Naive thymus-derived CD8-positive, alpha-beta T cell (primary cell): ENCODE results near the gene PCDHB16. TPM values are rescaled to one million over a fixed set of nuclear protein-coding genes. Genes with fewer than 3 reads are reported as not detected.
"Not testable (repeated sequence)": the region's sequence is repeated elsewhere in the genome, so short reads cannot be mapped to it uniquely, and the experiment has no call there.

Experiments used
- ATAC-seq, 2 donors: fragments of 150-1000 bp; cut with Tn5 transposase in 1 of 2; sonication (Bioruptor Pico), chemical (Tn5 transposase) in 1 of 2; 1 replicate in 1 of 2; 2 replicates in 1 of 2; pipeline ENCODE4 v1.10.0; 2021; ENCODE audit warnings: mild to moderate bottlenecking in 2 of 2, moderate library complexity in 2 of 2
- POLR2A ChIA-PET: fragments of 350-600 bp; sonication (Branson Sonifier 250); formaldehyde crosslinking; loops from one replicate; lab custom pipeline; 2021; ENCODE audit warnings: antibody characterized with exemption; lab: Charles Lee
- DNase-seq, 10 donors: peaks; one replicate each; pipeline versions ENCODE4 v3.0.0 to v3.0.0-alpha.2; 2020 to 2022
- H3K27ac Mint-ChIP-seq, 10 donors: one replicate each; pipeline ENCODE4 v1.8.0; 2020 to 2022; ENCODE audit warnings: mild to moderate bottlenecking in 10 of 10, mixed read lengths in 10 of 10, moderate library complexity in 4 of 10, inconsistent platforms in 1 of 10
- H3K27me3 Mint-ChIP-seq, 5 donors: one replicate each; pipeline ENCODE4 v1.8.0; 2021 to 2022; ENCODE audit warnings: mixed read lengths in 5 of 5
- H3K36me3 Mint-ChIP-seq, 3 donors: one replicate each; pipeline ENCODE4 v1.8.0; 2020 to 2022; ENCODE audit warnings: mixed read lengths in 3 of 3, mild to moderate bottlenecking in 2 of 3, inconsistent platforms in 1 of 3
- H3K4me1 Mint-ChIP-seq, 4 donors: one replicate each; pipeline ENCODE4 v1.8.0; 2021 to 2022; ENCODE audit warnings: mixed read lengths in 4 of 4
- H3K4me3 Mint-ChIP-seq, 10 donors: one replicate each; pipeline ENCODE4 v1.8.0; 2020 to 2022; ENCODE audit warnings: mild to moderate bottlenecking in 10 of 10, mixed read lengths in 10 of 10, moderate library complexity in 6 of 10, inconsistent platforms in 1 of 10
- H3K9me3 Mint-ChIP-seq, 9 donors: one replicate each; pipeline ENCODE4 v1.8.0; 2020 to 2022; ENCODE audit warnings: mixed read lengths in 9 of 9, mild to moderate bottlenecking in 3 of 9, inconsistent platforms in 1 of 9, moderate library complexity in 1 of 9
- polyA plus RNA-seq, 3 donors: library from polyadenylated mRNA; unstranded; fragments of 300-500 nt; fragmentation: Illumina TruSeq; gene quantifications; one replicate each; pipeline ENCODE4 v1.2.3, GENCODE V29; 2021
- total RNA-seq, 8 experiments: library from RNA in 2 of 8; stranded (reverse) in 2 of 8; gene quantifications; one replicate each; pipeline ENCODE4 v1.2.3 and lab custom pipeline; 2021 to 2026

The PCDHB16 gene
- total and polyA plus RNA-seq, 5 experiments from 2014 or later, result not detected

GRCh38 chr5:141188682-141189081 lies 6.5 kb downstream of the PCDHB16 start:
- Mint-ChIP-seq H3K4me1 (peaks cover 2 to 11% (median 4%) of the 10 kb centered on the region in 4 donors), H3K36me3 (peaks cover 27 to 53% (median 31%) of the 10 kb centered on the region in 3 donors), H3K9me3 (peaks cover 6 to 71% (median 40%) of the 10 kb centered on the region in 9 donors), H3K27me3 (peaks cover 43 to 82% (median 59%) of the 10 kb centered on the region in 5 donors)
- DNase-seq, H3K4me3 Mint-ChIP-seq, H3K27ac Mint-ChIP-seq, ATAC-seq, POLR2A ChIA-PET: not testable (repeated sequence)

DNA sequence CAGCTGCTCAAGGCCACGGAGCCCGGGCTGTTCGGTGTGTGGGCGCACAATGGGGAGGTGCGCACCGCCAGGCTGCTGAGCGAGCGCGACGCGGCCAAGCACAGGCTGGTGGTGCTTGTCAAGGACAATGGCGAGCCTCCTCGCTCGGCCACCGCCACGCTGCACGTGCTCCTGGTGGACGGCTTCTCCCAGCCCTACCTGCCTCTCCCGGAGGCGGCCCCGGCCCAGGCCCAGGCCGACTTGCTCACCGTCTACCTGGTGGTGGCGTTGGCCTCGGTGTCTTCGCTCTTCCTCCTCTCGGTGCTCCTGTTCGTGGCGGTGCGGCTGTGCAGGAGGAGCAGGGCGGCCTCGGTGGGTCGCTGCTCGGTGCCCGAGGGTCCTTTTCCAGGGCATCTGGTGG lies 6.9 kb downstream of the PCDHB16 start:
- H3K4me3 Mint-ChIP-seq, H3K27ac Mint-ChIP-seq, POLR2A ChIA-PET, ATAC-seq, DNase-seq: not testable (repeated sequence)
- Mint-ChIP-seq H3K9me3 (peaks cover 6 to 70% (median 40%) of the 10 kb centered on the region in 9 donors), H3K4me1 (peaks cover 2 to 11% (median 4%) of the 10 kb centered on the region in 4 donors), H3K36me3 (peaks cover 27 to 53% (median 31%) of the 10 kb centered on the region in 3 donors), H3K27me3 (peaks cover 43 to 84% (median 59%) of the 10 kb centered on the region in 5 donors)

DNA sequence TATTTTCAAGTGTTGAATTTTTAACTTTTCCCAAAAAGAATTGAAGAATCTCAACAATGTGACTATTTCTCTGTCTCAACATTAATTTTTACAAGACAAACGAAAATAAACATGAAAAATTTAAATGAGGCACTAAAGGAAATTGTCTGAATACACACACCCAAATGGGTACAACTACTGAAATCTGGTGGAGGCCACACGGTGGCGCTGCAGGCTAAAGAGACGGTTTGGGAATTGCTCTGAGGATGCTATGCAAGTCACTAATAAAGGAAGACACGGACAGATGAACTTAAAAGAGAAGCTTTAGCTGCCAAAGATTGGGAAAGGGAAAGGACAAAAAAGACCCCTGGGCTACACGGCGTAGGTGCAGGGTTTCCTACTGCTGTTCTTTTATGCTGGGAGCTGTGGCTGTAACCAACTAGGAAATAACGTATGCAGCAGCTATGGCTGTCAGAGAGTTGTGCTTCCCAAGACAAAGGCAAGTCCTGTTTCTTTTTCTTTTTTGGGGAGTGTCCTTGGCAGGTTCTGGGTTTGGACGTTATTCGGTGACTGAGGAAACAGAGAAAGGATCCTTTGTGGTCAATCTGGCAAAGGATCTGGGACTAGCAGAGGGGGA lies 10.0 kb downstream of the PCDHB16 start, which contains the start of gene PCDHB10:
Gene PCDHB10 (plus strand): TSS at position 244 of the 616 bp plus-strand sequence. CDS start 200 bp downstream, at position 444.
- POLR2A ChIA-PET, result no interaction called here
- H3K36me3 Mint-ChIP-seq, result peaks cover 23 to 54% (median 26%) of the 10 kb centered on the region in 3 donors
- H3K9me3 Mint-ChIP-seq, result peaks cover 6 to 82% (median 40%) of the 10 kb centered on the region in 9 donors
- H3K27ac Mint-ChIP-seq, result no peak within 1 kb of the TSS
- peaks cover 29 to 68% (median 45%) of the 10 kb centered on the region in 5 donors for H3K27me3 Mint-ChIP-seq
- no peak for ATAC-seq
- H3K4me1 Mint-ChIP-seq, result peaks cover 0 to 5% (median under 1%) of the 10 kb centered on the region in 4 donors
- DNase-seq, result no peak
- H3K4me3 Mint-ChIP-seq, result no peak within 1 kb of the TSS

DNA sequence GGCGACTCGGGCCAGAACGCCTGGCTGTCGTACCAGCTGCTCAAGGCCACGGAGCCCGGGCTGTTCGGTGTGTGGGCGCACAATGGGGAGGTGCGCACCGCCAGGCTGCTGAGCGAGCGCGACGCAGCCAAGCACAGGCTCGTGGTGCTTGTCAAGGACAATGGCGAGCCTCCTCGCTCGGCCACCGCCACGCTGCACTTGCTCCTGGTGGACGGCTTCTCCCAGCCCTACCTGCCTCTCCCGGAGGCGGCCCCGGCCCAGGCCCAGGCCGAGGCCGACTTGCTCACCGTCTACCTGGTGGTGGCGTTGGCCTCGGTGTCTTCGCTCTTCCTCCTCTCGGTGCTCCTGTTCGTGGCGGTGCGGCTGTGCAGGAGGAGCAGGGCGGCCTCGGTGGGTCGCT lies 12.1 kb downstream of the PCDHB16 start:
- H3K4me1 Mint-ChIP-seq, DNase-seq, ATAC-seq, H3K27ac Mint-ChIP-seq, H3K4me3 Mint-ChIP-seq, POLR2A ChIA-PET: not testable (repeated sequence)
- Mint-ChIP-seq H3K27me3 (peaks cover 26 to 75% (median 41%) of the 10 kb centered on the region in 5 donors), H3K9me3 (peaks cover 7 to 88% (median 56%) of the 10 kb centered on the region in 9 donors), H3K36me3 (peaks cover 18 to 63% (median 22%) of the 10 kb centered on the region in 3 donors)

GRCh38 chr5:141196363-141196762 lies 14.2 kb downstream of the PCDHB16 start:
- Mint-ChIP-seq H3K36me3 (peaks cover 15 to 76% (median 18%) of the 10 kb centered on the region in 3 donors), H3K4me1 (no peaks in the 10 kb centered on the region), H3K9me3 (peaks cover 7 to 87% (median 64%) of the 10 kb centered on the region in 9 donors), H3K27ac (no peak overlapping the region), H3K4me3 (no peak overlapping the region), H3K27me3 (peaks cover 26 to 75% (median 54%) of the 10 kb centered on the region in 5 donors)
- no peak for ATAC-seq
- POLR2A ChIA-PET, result no interaction called here
- DNase-seq, result no peak

GRCh38 chr5:141199359-141200235 lies 17.4 kb downstream of the PCDHB16 start, which contains the start of gene PCDHB11:
PCDHB11 (plus strand) TSS chr5:141199627; CDS start chr5:141199775, 148 bp downstream.
- POLR2A ChIA-PET, result no interaction called here
- Mint-ChIP-seq H3K4me3 (no peak within 1 kb of the TSS), H3K36me3 (peaks cover 5 to 54% (median 9%) of the 10 kb centered on the region in 3 donors)

DNA sequence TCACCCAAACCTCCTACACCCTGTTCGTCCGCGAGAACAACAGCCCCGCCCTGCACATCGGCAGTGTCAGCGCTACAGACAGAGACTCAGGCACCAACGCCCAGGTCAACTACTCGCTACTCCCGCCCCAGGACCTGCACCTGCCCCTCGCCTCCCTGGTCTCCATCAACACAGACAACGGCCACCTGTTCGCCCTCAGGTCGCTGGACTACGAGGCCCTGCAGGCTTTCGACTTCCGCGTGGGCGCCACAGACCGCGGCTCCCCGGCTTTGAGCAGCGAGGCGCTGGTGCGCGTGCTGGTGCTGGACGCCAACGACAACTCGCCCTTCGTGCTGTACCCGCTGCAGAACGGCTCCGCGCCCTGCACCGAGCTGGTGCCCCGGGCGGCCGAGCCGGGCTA lies 18.9 kb downstream of the PCDHB16 start:
- DNase-seq, ATAC-seq, H3K4me3 Mint-ChIP-seq, POLR2A ChIA-PET, H3K27ac Mint-ChIP-seq, H3K4me1 Mint-ChIP-seq: not testable (repeated sequence)
- Mint-ChIP-seq H3K9me3 (peaks cover 5 to 76% (median 45%) of the 10 kb centered on the region in 9 donors), H3K27me3 (peaks cover 15 to 87% (median 49%) of the 10 kb centered on the region in 5 donors), H3K36me3 (peaks cover 5 to 45% (median 9%) of the 10 kb centered on the region in 3 donors)

More at GRCh38 chr5:141199359-141200235, 17.4 kb downstream of the PCDHB16 start, which contains the start of gene PCDHB11:
- Mint-ChIP-seq H3K9me3 (peaks cover 5 to 87% (median 52%) of the 10 kb centered on the region in 9 donors), H3K27me3 (peaks cover 13 to 75% (median 44%) of the 10 kb centered on the region in 5 donors), H3K4me1 (no peaks in the 10 kb centered on the region), H3K27ac (peak within 1 kb of the TSS in 1 of 10 donors; percentile 40)
- DNase-seq (no peak), ATAC-seq (no peak)

DNA sequence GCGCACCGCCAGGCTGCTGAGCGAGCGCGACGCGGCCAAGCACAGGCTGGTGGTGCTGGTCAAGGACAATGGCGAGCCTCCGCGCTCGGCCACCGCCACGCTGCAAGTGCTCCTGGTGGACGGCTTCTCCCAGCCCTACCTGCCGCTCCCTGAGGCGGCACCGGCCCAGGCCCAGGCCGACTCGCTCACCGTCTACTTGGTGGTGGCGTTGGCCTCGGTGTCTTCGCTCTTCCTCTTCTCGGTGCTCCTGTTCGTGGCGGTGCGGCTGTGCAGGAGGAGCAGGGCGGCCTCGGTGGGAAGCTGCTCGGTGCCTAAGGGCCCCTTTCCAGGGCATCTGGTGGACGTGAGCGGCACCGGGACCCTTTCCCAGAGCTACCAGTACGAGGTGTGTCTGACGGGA lies 19.5 kb downstream of the PCDHB16 start:
- H3K4me3 Mint-ChIP-seq, ATAC-seq, POLR2A ChIA-PET, H3K4me1 Mint-ChIP-seq, DNase-seq, H3K27ac Mint-ChIP-seq: not testable (repeated sequence)
- Mint-ChIP-seq H3K36me3 (peaks cover 5 to 40% (median 9%) of the 10 kb centered on the region in 3 donors), H3K27me3 (peaks cover 19 to 87% (median 48%) of the 10 kb centered on the region in 5 donors), H3K9me3 (peaks cover 4 to 71% (median 40%) of the 10 kb centered on the region in 9 donors)

DNA sequence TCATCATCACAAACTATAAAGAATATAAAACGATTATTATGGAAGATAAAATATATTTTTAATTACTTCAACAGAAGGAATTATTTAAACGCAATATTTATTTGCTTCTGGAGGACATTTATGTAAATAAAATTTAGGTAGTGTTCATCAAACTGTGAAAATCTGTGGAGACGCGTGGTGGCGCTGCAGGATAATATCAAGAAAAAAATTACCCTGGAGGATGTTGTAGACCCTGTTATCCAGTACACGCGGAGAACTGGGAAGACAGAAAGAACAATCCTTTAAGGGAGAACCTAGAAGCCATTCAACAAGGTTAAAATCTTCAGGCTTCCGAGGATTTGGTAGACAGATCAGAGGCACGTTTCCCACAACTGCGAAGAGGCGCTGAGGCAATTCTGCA lies 26.3 kb downstream of the PCDHB16 start, which contains the start of gene PCDHB12:
Gene PCDHB12 (plus strand): TSS at position 242 of the 400 bp plus-strand sequence. CDS start 189 bp downstream, outside the sequence.
- Mint-ChIP-seq H3K9me3 (peaks cover 0 to 44% (median 9%) of the 10 kb centered on the region in 9 donors), H3K27me3 (peaks cover 24 to 87% (median 55%) of the 10 kb centered on the region in 5 donors), H3K27ac (no peak within 1 kb of the TSS), H3K36me3 (peaks cover 8 to 17% (median 14%) of the 10 kb centered on the region in 3 donors), H3K4me3 (no peak within 1 kb of the TSS), H3K4me1 (peaks cover 0 to under 1% (median 0%) of the 10 kb centered on the region in 4 donors)
- POLR2A ChIA-PET, result no interaction called here
- DNase-seq (no peak), ATAC-seq (no peak)

DNA sequence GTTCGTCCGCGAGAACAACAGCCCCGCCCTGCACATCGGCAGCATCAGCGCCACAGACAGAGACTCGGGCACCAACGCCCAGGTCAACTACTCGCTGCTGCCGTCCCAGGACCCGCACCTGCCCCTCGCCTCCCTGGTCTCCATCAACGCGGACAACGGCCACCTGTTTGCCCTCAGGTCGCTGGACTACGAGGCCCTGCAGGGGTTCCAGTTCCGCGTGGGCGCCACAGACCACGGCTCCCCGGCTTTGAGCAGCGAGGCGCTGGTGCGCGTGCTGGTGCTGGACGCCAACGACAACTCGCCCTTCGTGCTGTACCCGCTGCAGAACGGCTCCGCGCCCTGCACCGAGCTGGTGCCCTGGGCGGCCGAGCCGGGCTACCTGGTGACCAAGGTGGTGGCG lies 28.1 kb downstream of the PCDHB16 start:
- DNase-seq, H3K4me1 Mint-ChIP-seq, H3K27ac Mint-ChIP-seq, ATAC-seq, POLR2A ChIA-PET, H3K4me3 Mint-ChIP-seq: not testable (repeated sequence)
- H3K27me3 Mint-ChIP-seq, result peaks cover 31 to 89% (median 62%) of the 10 kb centered on the region in 5 donors
- peaks cover 0 to 49% (median 13%) of the 10 kb centered on the region in 9 donors for H3K9me3 Mint-ChIP-seq
- peaks cover 14 to 28% (median 15%) of the 10 kb centered on the region in 3 donors for H3K36me3 Mint-ChIP-seq

DNA sequence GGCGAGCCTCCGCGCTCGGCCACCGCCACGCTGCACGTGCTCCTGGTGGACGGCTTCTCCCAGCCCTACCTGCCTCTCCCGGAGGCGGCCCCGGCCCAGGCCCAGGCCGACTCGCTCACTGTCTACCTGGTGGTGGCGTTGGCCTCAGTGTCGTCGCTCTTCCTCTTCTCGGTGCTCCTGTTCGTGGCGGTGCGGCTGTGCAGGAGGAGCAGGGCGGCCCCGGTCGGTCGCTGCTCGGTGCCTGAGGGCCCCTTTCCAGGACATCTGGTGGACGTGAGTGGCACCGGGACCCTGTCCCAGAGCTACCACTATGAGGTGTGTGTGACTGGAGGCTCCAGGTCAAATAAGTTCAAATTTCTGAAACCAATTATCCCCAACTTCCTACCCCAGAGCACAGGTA lies 28.7 kb downstream of the PCDHB16 start:
- not testable (repeated sequence) for ATAC-seq

More for the DNA sequence above, 28.7 kb downstream of the PCDHB16 start:
- Mint-ChIP-seq H3K27me3 (peaks cover 30 to 85% (median 58%) of the 10 kb centered on the region in 5 donors), H3K36me3 (peaks cover 14 to 29% (median 15%) of the 10 kb centered on the region in 3 donors), H3K9me3 (peaks cover 0 to 51% (median 15%) of the 10 kb centered on the region in 9 donors)
- POLR2A ChIA-PET, H3K4me3 Mint-ChIP-seq, H3K4me1 Mint-ChIP-seq, H3K27ac Mint-ChIP-seq, DNase-seq: not testable (repeated sequence)
